ENCODE data around the gene GPX4.

DNA sequence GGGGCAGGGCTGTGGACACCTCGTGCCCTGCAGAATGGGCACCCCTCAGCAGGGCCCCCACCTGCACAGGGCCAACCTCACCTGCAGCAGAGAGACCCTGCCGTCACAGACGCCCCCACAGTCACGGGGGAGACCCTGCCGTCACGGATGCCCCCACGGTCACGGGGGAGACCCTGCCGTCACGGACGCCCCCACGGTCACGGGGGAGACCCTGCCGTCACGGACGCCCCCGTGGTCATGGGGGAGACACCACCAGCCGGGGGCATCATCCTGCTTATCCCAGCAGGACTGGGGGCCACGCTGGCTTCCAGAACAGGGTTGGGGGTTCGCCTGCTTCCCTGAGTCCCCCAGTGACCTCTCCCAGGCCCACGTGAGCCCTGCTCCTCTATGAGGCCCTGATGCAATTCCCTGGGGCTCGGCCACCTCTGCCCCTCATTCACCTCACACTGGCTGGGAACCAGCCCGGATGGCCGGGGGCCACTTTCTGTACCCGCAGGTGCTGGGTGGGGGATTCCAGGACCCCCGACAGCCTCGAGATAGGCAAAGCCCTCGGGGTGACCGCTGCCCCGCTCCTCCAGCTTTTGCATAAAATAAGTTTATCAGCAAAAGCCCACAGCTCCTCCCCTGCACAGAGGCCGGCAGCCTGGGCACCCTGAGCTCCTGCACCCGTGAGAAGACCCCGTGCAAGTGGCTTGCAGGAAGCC lies 46.7 kb downstream of the GPX4 start:
- TF ChIP-seq POLR2A (IDR thresholded peaks at IDR 0.05) (no peak), EP300 (IDR thresholded peaks at IDR 0.05) (no peak), CTCF (IDR thresholded peaks at IDR 0.05) (no peak)

Measured in suprapubic skin (tissue), 3 donors.